Mucosa of descending colon (tissue), 3 donors: ENCODE measurements around the gene DPP6. TPM values are rescaled to one million over a fixed set of nuclear protein-coding genes. Genes with fewer than 3 reads are reported as not detected.

Source experiments
- ATAC-seq: fragments of 200-7000 bp; cut with Tn5 transposase; one replicate; pipeline ENCODE4 v1.9.1; 2020; ENCODE audit warnings: mild to moderate bottlenecking, moderate library complexity
- DNase-seq, 3 donors: peaks; one replicate each; pipeline ENCODE4 v3.0.0-alpha.2; 2020
- H3K36me3 ChIP-seq: fragments of 200-600 bp; one replicate; pipeline ENCODE4 v1.8.0; 2021; ENCODE audit warnings: low read depth, mild to moderate bottlenecking
- H3K4me1 ChIP-seq: fragments of 200-600 bp; one replicate; pipeline ENCODE4 v1.8.0; 2021; ENCODE audit warnings: low read depth, mild to moderate bottlenecking
- H3K4me3 ChIP-seq: fragments of 200-600 bp; one replicate; pipeline ENCODE4 v1.8.0; 2021; ENCODE audit warnings: mild to moderate bottlenecking
- H3K9me3 ChIP-seq: fragments of 200-600 bp; one replicate; pipeline ENCODE4 v1.8.0; 2021; ENCODE audit warnings: mild to moderate bottlenecking
- CTCF ChIP-seq: fragments of 200-600 bp; IDR thresholded peaks from one replicate; pipeline ENCODE4 v1.8.0; 2022; ENCODE audit warnings: antibody characterized with exemption, mild to moderate bottlenecking
- intact Hi-C, 2 donors: fragments of 100-400 bp; cut with DNase I in 1 of 2; cut with micrococcal nuclease in 1 of 2; formaldehyde crosslinking; loops; one replicate each; pipeline versions ENCODE4 v1.11.0 to v1.11.1; 2022; cut with DNase I, micrococcal nuclease
- total RNA-seq, 3 donors: library from RNA; stranded (reverse); fragmentation: NEBNext Ultra II Directional in 2 of 3; extraction: Animal tissue kit (Norgen Biotek cat#: 25700) in 2 of 3; gene quantifications; one replicate each; pipeline versions ENCODE4 v1.2.1 to v1.2.4, GENCODE V29; 2021 to 2023
- donor health status: DM: no; HTN: no; CAD: no; lungs with moderate emphysema.
- donor health status: DM: no; HTN: no; CAD: no.
- donor health status: DM: no; HTN: yes; CAD: no.

DPP6 gene
- total RNA-seq, 3 donors from 2014 or later = 1.3 to 33.8 (median 1.5) TPM

GRCh38 chr7:154837087-154837486 lies 784.9 kb downstream of the DPP6 start:
- no peaks in the 10 kb centered on the region for H3K9me3 ChIP-seq
- ATAC-seq (no peak), DNase-seq (no peak)
- H3K36me3 ChIP-seq = no peaks in the 10 kb centered on the region
- no peak overlapping the region for H3K4me3 ChIP-seq
- intact Hi-C loops = no loop called here
- TF ChIP-seq CTCF = no peak
- H3K4me1 ChIP-seq = peaks cover under 1% of the 10 kb centered on the region

DNA sequence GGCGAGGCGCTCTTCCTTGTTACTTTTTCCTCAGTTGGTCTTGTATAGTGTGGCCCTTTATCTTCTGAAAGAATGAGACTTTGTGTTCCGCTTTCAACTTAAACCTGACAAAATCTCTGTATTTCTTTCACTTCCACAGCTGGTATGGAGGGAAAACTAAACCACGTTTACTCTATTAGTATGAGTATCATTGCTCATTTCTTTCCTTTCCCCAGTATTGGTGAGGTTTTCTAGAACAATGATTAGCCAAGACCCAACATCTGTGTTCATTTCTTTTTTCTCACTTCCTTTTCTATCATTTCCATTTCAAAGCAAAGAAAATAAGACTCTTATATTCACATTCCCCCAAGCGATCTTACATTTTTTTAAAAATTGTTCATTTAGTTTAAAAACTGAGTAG lies 785.4 kb downstream of the DPP6 start:
- Histone ChIP-seq H3K4me1 (peaks cover 6% of the 10 kb centered on the region), H3K9me3 (no peaks in the 10 kb centered on the region), H3K36me3 (no peaks in the 10 kb centered on the region), H3K4me3 (no peak overlapping the region)
- DNase-seq (no peak), ATAC-seq (no peak)
- TF ChIP-seq CTCF = no peak
- intact Hi-C loops = no loop called here

DNA sequence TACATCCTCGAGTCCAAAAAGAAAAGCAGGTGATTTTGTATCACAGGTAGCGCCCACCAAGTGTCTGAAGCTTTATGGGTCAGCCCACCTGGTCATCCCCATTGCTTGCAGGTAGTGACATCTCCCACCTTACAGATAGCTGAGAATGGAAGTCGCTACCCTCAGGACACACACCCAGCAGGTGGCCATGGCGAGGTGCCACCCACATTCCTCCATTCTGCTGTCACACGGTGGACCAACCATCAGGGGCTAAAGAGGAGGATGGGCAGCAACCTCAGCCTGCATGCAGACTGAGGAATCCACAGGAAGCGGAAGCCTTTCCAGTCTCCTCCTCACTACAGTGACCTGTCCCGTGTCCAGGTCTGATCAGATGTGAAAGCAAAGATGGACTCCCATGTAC lies 787.9 kb downstream of the DPP6 start:
- Histone ChIP-seq H3K4me1 (peaks cover 9% of the 10 kb centered on the region), H3K9me3 (no peaks in the 10 kb centered on the region), H3K4me3 (no peak overlapping the region), H3K36me3 (no peaks in the 10 kb centered on the region)
- ATAC-seq (no peak), DNase-seq (no peak)
- TF ChIP-seq CTCF = no peak
- intact Hi-C loops = no loop called here

DNA sequence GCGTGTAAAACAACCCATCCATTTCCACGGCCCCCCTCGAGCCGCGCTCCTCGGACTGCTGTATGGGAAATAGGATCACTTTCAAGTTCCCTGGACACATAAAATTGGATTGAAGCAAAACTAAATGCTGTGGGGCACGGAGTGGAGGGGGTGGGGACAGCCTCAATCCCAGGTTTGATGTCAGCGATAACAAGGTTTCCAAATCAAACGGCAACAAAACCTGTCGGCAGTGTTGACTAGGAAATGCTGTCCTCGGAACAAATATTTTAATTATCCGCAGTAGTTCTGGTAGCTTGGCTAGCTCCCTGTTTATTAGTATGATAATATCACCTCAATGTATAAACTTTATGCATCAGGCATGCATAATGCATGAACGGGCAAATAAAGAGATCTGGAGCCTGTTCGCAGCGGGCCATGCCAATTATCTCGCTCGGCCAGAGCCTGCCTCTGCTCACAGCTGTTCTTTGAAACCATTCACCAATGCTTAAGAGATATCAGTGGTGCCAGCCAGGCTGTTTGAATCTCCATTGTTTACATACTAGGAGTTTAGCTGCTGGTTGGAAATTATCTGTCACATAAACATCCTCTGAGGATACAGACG lies 789.6 kb downstream of the DPP6 start:
- intact Hi-C loops = no loop called here
- TF ChIP-seq CTCF = no peak
- H3K36me3 ChIP-seq = no peaks in the 10 kb centered on the region
- peak; percentile 53 for ATAC-seq
- H3K4me3 ChIP-seq = no peak overlapping the region
- H3K4me1 ChIP-seq = peaks cover 9% of the 10 kb centered on the region
- H3K9me3 ChIP-seq = no peaks in the 10 kb centered on the region
- peak in 1 of 3 donors; percentile 43 for DNase-seq

GRCh38 chr7:154842591-154842990 lies 790.4 kb downstream of the DPP6 start:
- H3K36me3 ChIP-seq = no peaks in the 10 kb centered on the region
- H3K9me3 ChIP-seq = no peaks in the 10 kb centered on the region
- ATAC-seq (peak; percentile 52), DNase-seq (no peak)
- peaks cover 9% of the 10 kb centered on the region for H3K4me1 ChIP-seq
- intact Hi-C loops = no loop called here
- no peak for TF ChIP-seq CTCF
- H3K4me3 ChIP-seq = no peak overlapping the region
